Prostate gland (tissue), 2 donors: Measurements from ENCODE around the gene MYO1B. TPM values are rescaled to one million over a fixed set of nuclear protein-coding genes. Genes with fewer than 3 reads are reported as not detected.

Source experiments
- DNase-seq: peaks from one replicate; pipeline ENCODE4 v3.0.0-alpha.2; 2019; ENCODE audit warnings: low spot score
- H3K27ac ChIP-seq, 2 donors: fragments of 200-600 bp; sonication (generic); 2 replicates each; pipeline ENCODE4 v1.5.1; 2017 to 2019
- H3K27me3 ChIP-seq: fragments of 200-600 bp; sonication (generic); replicated peaks from 2 replicates; pipeline ENCODE4 v1.5.1; 2019; ENCODE audit not compliant: insufficient read depth
- H3K36me3 ChIP-seq, 2 donors: fragments of 200-600 bp; sonication (generic); 1 replicate in 1 of 2; 2 replicates in 1 of 2; pipeline versions ENCODE4 v1.5.1 to v1.8.1; 2017 to 2019
- H3K4me1 ChIP-seq: fragments of 200-600 bp; sonication (generic); replicated peaks from 2 replicates; pipeline ENCODE4 v1.5.1; 2019
- H3K4me3 ChIP-seq, 2 donors: fragments of 200-600 bp; sonication (generic); 2 replicates each; pipeline ENCODE4 v1.5.1; 2017 to 2019
- H3K9me3 ChIP-seq: fragments of 200-600 bp; sonication (generic); 2 replicates; pipeline ENCODE4 v1.5.1; 2017
- POLR2A ChIP-seq: fragments of 450-650 bp; IDR thresholded peaks from one replicate; pipeline ENCODE4 v1.6.1; 2016; ENCODE audit warnings: antibody characterized with exemption, mild to moderate bottlenecking
- POLR2AphosphoS5 ChIP-seq: sonication (generic); formaldehyde crosslinking; IDR thresholded peaks from one replicate; pipeline ENCODE4 v1.6.1; 2017; ENCODE audit warnings: antibody characterized with exemption
- WGBS: methylation state at CpG from one replicate; pipeline ENCODE4 v1.1.5; 2018; 5-methylcytosine and 5-hydroxymethylcytosine counted together
- intact Hi-C: fragments of 100-400 bp; cut with DNase I; formaldehyde crosslinking; loops from one replicate; pipeline ENCODE4 v1.14.2; 2022
- total RNA-seq, 2 donors: library from RNA; depleted of rRNA; stranded (reverse); fragments of >200 nt; gene quantifications; one replicate each; pipeline ENCODE4 v1.1.0, GENCODE V29; 2016
- TF ChIP-seq, protein P1 (sequence below), 4 experiments: fragments of 200-600 bp in 2 of 4; fragments of 450-650 bp in 2 of 4; sonication (generic) in 2 of 4; IDR thresholded peaks; 1 replicate in 3 of 4; 2 replicates in 1 of 4; pipeline ENCODE4 v1.5.1; 2016 to 2019; ENCODE audit warnings: antibody characterized with exemption in 4 of 4, mild to moderate bottlenecking in 2 of 4, moderate library complexity in 2 of 4

MYO1B gene
- total RNA-seq, 2 donors from 2014 or later, result 22.4 to 38.3 TPM

DNA sequence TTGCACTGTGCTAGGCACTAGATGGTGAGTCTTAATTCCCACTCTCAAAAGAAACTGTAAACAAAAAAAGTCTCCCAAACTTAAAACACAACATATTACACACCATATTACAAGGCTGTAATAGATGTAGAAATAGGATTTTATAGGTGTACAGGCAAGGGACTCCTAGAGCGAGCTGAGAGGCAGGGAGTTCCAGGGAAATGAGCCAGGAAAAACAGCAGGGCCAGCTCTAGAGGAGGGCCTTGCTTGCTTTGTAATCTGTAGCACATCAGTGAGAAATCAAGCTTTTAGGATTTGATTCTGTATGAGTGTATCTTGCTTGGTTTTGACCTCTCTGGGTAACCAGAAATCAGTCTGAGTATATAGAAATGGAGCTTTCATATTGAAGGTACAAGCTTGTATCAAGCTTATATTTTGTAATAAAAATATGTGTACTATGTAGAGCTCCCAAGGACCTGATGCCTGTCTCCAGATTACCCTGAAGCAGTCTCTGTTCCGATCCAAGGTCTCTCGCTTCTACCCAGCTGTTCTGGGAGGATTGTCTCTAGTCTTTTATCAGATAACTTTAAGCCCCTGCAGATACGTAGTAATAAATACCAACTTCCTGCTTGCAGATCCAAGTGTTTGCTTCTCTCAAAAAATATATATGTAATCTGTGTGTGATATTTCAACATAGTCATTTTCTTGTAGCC is 73.0 kb downstream of the MYO1B start:
- WGBS, result 16% methylated on average over 4 of the region's 4 CpGs
- TF ChIP-seq, protein P1, sequence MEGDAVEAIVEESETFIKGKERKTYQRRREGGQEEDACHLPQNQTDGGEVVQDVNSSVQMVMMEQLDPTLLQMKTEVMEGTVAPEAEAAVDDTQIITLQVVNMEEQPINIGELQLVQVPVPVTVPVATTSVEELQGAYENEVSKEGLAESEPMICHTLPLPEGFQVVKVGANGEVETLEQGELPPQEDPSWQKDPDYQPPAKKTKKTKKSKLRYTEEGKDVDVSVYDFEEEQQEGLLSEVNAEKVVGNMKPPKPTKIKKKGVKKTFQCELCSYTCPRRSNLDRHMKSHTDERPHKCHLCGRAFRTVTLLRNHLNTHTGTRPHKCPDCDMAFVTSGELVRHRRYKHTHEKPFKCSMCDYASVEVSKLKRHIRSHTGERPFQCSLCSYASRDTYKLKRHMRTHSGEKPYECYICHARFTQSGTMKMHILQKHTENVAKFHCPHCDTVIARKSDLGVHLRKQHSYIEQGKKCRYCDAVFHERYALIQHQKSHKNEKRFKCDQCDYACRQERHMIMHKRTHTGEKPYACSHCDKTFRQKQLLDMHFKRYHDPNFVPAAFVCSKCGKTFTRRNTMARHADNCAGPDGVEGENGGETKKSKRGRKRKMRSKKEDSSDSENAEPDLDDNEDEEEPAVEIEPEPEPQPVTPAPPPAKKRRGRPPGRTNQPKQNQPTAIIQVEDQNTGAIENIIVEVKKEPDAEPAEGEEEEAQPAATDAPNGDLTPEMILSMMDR (IDR thresholded peaks at IDR 0.05), result no peak
- TF ChIP-seq POLR2A (no peak), POLR2AphosphoS5 (peak; percentile 63)
- intact Hi-C loops, result no loop called here
- Histone ChIP-seq H3K4me1 (peaks cover 4% of the 10 kb centered on the region), H3K36me3 (no peaks in the 10 kb centered on the region), H3K9me3 (no peaks in the 10 kb centered on the region), H3K27me3 (no peaks in the 10 kb centered on the region), H3K4me3 (no peak overlapping the region), H3K27ac (peak overlapping the region in 1 of 2 donors; percentile 30)
- DNase-seq, result peak; percentile 45

DNA sequence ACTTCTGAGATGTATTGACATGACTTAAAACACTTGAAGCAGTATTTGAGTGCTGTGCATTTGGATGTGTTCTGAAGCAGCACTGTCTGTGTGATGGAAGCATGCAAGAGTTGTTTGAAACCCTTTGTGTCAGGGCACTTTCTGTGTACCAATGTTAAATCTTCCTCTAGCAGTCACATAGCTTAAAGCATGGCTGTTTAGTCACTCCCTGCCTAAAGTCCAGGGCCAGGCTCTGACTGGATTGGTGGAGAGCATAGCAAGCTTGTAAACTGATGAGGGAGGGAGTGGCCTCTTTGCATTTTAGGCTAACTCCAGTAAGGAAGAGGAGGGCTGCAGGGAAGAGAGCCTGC is 73.5 kb downstream of the MYO1B start:
- no peak for TF ChIP-seq POLR2A
- TF ChIP-seq, protein P1 (IDR thresholded peaks at IDR 0.05), result no peak
- no peak for TF ChIP-seq POLR2AphosphoS5
- Histone ChIP-seq H3K4me3 (no peak overlapping the region), H3K27ac (peak overlapping the region in 1 of 2 donors; percentile 30), H3K36me3 (no peaks in the 10 kb centered on the region), H3K27me3 (no peaks in the 10 kb centered on the region), H3K4me1 (peaks cover 4% of the 10 kb centered on the region), H3K9me3 (no peaks in the 10 kb centered on the region)
- no peak for DNase-seq
- intact Hi-C loops, result no loop called here

DNA sequence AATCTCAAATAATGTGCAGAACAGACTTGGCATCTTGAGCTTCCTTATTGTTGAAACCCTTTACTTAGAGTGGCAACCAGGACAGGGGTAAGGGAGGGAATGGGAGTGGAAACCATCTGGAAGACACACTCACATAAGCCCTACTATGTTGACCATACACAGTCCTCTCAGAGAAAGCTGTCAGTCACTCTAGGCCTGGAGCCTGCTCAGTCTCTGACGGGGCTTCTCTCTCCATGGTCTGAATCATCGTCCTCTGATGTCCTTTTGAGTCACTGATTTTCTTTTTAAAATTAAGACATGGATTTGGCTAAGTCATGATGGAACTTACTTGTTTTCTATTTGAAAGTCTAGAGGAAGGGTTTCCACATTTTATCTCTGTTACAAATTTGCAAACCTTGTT is 74.0 kb downstream of the MYO1B start:
- no peak for TF ChIP-seq POLR2A
- TF ChIP-seq, protein P1 (IDR thresholded peaks at IDR 0.05), result no peak
- Histone ChIP-seq H3K4me1 (peaks cover 4% of the 10 kb centered on the region), H3K36me3 (no peaks in the 10 kb centered on the region), H3K27me3 (no peaks in the 10 kb centered on the region), H3K4me3 (no peak overlapping the region), H3K9me3 (no peaks in the 10 kb centered on the region), H3K27ac (no peak overlapping the region)
- 50% methylated on average over 2 of the region's 2 CpGs for WGBS
- DNase-seq, result no peak
- intact Hi-C loops, result no loop called here

DNA sequence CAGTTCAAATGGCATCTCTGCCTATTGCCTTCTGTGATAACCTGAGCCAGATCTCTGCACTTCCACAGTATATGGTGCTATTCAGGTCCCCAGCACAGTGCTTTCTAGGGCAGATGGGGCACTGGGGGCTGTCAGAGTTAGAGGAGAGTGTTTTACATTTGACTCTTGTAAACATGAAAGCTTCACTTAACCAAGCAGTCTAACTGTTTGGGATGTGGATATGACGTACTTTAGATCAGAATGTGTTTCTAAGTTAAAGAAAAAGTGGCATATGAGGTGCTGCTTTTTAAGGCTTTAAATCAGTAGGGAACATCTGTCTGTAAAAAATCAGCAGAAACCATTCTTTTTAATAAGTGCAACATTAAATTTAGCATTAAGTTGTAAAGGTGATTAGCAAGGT is 75.7 kb downstream of the MYO1B start:
- intact Hi-C loops, result no loop called here
- 72% methylated on average over 1 of the region's 1 CpG for WGBS

More for the DNA sequence above, 75.7 kb downstream of the MYO1B start:
- H3K4me1 ChIP-seq, result peaks cover 4% of the 10 kb centered on the region
- TF ChIP-seq POLR2AphosphoS5 (no peak), POLR2A (no peak)
- TF ChIP-seq, protein P1 (IDR thresholded peaks at IDR 0.05), result no peak
- H3K27me3 ChIP-seq, result no peaks in the 10 kb centered on the region
- DNase-seq, result no peak
- H3K4me3 ChIP-seq, result no peak overlapping the region
- H3K9me3 ChIP-seq, result no peaks in the 10 kb centered on the region
- no peaks in the 10 kb centered on the region for H3K36me3 ChIP-seq
- no peak overlapping the region for H3K27ac ChIP-seq
